IMR-90 (cell line): ENCODE measurements around the gene CNGB1. TPM values are rescaled to one million over a fixed set of nuclear protein-coding genes. Genes with fewer than 3 reads are reported as not detected.

Experiments used
- ATAC-seq: fragments of 200-7000 bp; cut with Tn5 transposase; 2 replicates; pipeline ENCODE4 v1.9.1; 2020; ENCODE audit warnings: low read depth, mild to moderate bottlenecking, moderate library complexity
- BruUV-seq: library from RNA; stranded (reverse); fragments of 400-500 nt; replicated peaks from 2 replicates; lab custom pipeline; 2021; lab: Mats Ljungman, UMichigan
- CTCF ChIA-PET: fragments of 300-600 bp; formaldehyde crosslinking; extraction: SDS; loops from one replicate; lab custom pipeline; 2021; ENCODE audit warnings: antibody characterized with exemption; lab: Yijun Ruan, JAX
- POLR2A ChIA-PET: fragments of 300-600 bp; sonication (Branson Sonifier 250); formaldehyde crosslinking; loops from one replicate; lab custom pipeline; 2022; ENCODE audit warnings: antibody characterized with exemption; ENCODE audit not compliant: unreplicated experiment; lab: Charles Lee
- DNase-seq: peaks from one replicate; pipeline ENCODE4 v3.0.0; 2013
- H2AFZ ChIP-seq: replicated peaks from 2 replicates; pipeline ENCODE3; 2013; ENCODE audit warnings: low read length, mild to moderate bottlenecking; ENCODE audit not compliant: poor library complexity
- H2AK5ac ChIP-seq: 2 replicates; pipeline ENCODE4 v1.6.1; 2013; ENCODE audit warnings: low read depth, low read length, inconsistent platforms
- H2AK9ac ChIP-seq: replicated peaks from 2 replicates; pipeline ENCODE3; 2013; ENCODE audit warnings: mild to moderate bottlenecking, low read depth, low read length, moderate library complexity; ENCODE audit not compliant: poor library complexity
- H2BK120ac ChIP-seq: 2 replicates; pipeline ENCODE4 v1.6.1; 2013; ENCODE audit warnings: low read depth, low read length, inconsistent platforms
- H2BK15ac ChIP-seq: 3 replicates; pipeline ENCODE4 v1.6.1; 2013; ENCODE audit warnings: low read depth, low read length, inconsistent platforms
- H2BK20ac ChIP-seq: 2 replicates; pipeline ENCODE4 v1.6.1; 2013; ENCODE audit warnings: low read depth, mild to moderate bottlenecking, inconsistent platforms, low read length, moderate library complexity
- H2BK5ac ChIP-seq: 2 replicates; pipeline ENCODE4 v1.6.1; 2013; ENCODE audit warnings: mild to moderate bottlenecking, low read depth, low read length, inconsistent platforms; ENCODE audit not compliant: poor library complexity, severe bottlenecking
- H3K14ac ChIP-seq: replicated peaks from 2 replicates; pipeline ENCODE4 v1.6.1; 2013; ENCODE audit warnings: low read depth, low read length, inconsistent platforms
- H3K18ac ChIP-seq: 2 replicates; pipeline ENCODE4 v1.6.1; 2013; ENCODE audit warnings: low read depth, low read length, control low read depth
- H3K23ac ChIP-seq: 2 replicates; pipeline ENCODE4 v1.6.1; 2013; ENCODE audit warnings: low read depth, low read length, inconsistent platforms
- H3K27ac ChIP-seq: 2 replicates; pipeline ENCODE4 v1.5.1; 2013; ENCODE audit warnings: mild to moderate bottlenecking, control low read depth, low read length; ENCODE audit not compliant: insufficient read depth
- H3K27me3 ChIP-seq: 2 replicates; pipeline ENCODE4 v1.6.1; 2013; ENCODE audit warnings: low read length; ENCODE audit not compliant: control insufficient read depth, insufficient read depth
- H3K36me3 ChIP-seq: 2 replicates; pipeline ENCODE4 v1.6.1; 2013; ENCODE audit warnings: low read length, mixed read lengths; ENCODE audit not compliant: control insufficient read depth, insufficient read depth
- H3K4ac ChIP-seq: 2 replicates; pipeline ENCODE4 v1.6.1; 2013; ENCODE audit warnings: low read depth, low read length, inconsistent platforms
- H3K4me1 ChIP-seq: 2 replicates; pipeline ENCODE4 v1.6.1; 2013; ENCODE audit warnings: low read length, mixed read lengths; ENCODE audit not compliant: control insufficient read depth, insufficient read depth
- H3K4me2 ChIP-seq: 2 replicates; pipeline ENCODE4 v1.6.1; 2013; ENCODE audit warnings: low read depth, mild to moderate bottlenecking, control low read depth, low read length, moderate library complexity
- H3K4me3 ChIP-seq: 2 replicates; pipeline ENCODE4 v1.5.1; 2013; ENCODE audit warnings: low read depth, mild to moderate bottlenecking, control low read depth, low read length, moderate library complexity; ENCODE audit not compliant: insufficient read depth
- H3K56ac ChIP-seq: 2 replicates; pipeline ENCODE4 v1.6.1; 2013; ENCODE audit warnings: low read length, inconsistent platforms; ENCODE audit not compliant: insufficient read depth; ENCODE audit errors: extremely low read depth
- H3K79me1 ChIP-seq, 2 experiments: 2 replicates each; pipeline ENCODE4 v1.6.1; 2013; ENCODE audit warnings: low read length in 2 of 2, inconsistent platforms in 1 of 2, low read depth in 1 of 2
- H3K9ac ChIP-seq: 2 replicates; pipeline ENCODE4 v1.6.1; 2013; ENCODE audit warnings: low read depth, low read length, control low read depth
- H3K9me1 ChIP-seq: 2 replicates; pipeline ENCODE4 v1.6.1; 2013; ENCODE audit warnings: low read length, inconsistent platforms; ENCODE audit not compliant: insufficient read depth
- H3K9me3 ChIP-seq: 2 replicates; pipeline ENCODE4 v1.6.1; 2013; ENCODE audit warnings: low read length; ENCODE audit not compliant: control insufficient read depth, insufficient read depth
- H4K20me1 ChIP-seq: 2 replicates; pipeline ENCODE4 v1.6.1; 2013; ENCODE audit warnings: low read length, inconsistent platforms; ENCODE audit not compliant: insufficient read depth
- H4K5ac ChIP-seq: 2 replicates; pipeline ENCODE4 v1.6.1; 2013; ENCODE audit warnings: mild to moderate bottlenecking, low read depth, low read length, control low read depth
- H4K8ac ChIP-seq, 2 experiments: 2 replicates each; pipeline ENCODE4 v1.6.1; 2013; ENCODE audit warnings: low read depth in 2 of 2, low read length in 2 of 2, control low read depth in 1 of 2, inconsistent platforms in 1 of 2
- H4K91ac ChIP-seq: 2 replicates; pipeline ENCODE4 v1.6.1; 2013; ENCODE audit warnings: low read depth, low read length, inconsistent platforms; ENCODE audit not compliant: insufficient read depth
- BHLHE40 ChIP-seq: fragments of 150-350 bp; IDR thresholded peaks from 2 replicates; pipeline ENCODE4 v1.6.1; 2016; ENCODE audit warnings: mild to moderate bottlenecking, low read depth, low read length
- CEBPB ChIP-seq: IDR thresholded peaks from 2 replicates; pipeline ENCODE4 v1.6.1; 2012; ENCODE audit warnings: low read depth, low read length, improper control_type of control experiment
- CHD1 ChIP-seq: IDR thresholded peaks from 2 replicates; pipeline ENCODE4 v1.6.1; 2012; ENCODE audit warnings: low read depth, low read length, improper control_type of control experiment
- CTCF ChIP-seq: conservative IDR thresholded peaks from 2 replicates; pipeline ENCODE4 v1.5.1; 2012; ENCODE audit warnings: mild to moderate bottlenecking, low read depth, low read length, improper control_type of control experiment
- ELK1 ChIP-seq: fragments of 150-350 bp; IDR thresholded peaks from 2 replicates; pipeline ENCODE4 v1.6.1; 2016; ENCODE audit warnings: low read depth, mild to moderate bottlenecking, low read length, moderate library complexity, borderline replicate concordance
- FOS ChIP-seq: fragments of 150-350 bp; IDR thresholded peaks from 2 replicates; pipeline ENCODE4 v1.6.1; 2016; ENCODE audit warnings: low read depth, low read length
- MAFK ChIP-seq: IDR thresholded peaks from 2 replicates; pipeline ENCODE4 v1.6.1; 2012; ENCODE audit warnings: low read depth, low read length, improper control_type of control experiment
- MAZ ChIP-seq: IDR thresholded peaks from 2 replicates; pipeline ENCODE4 v1.6.1; 2012; ENCODE audit warnings: low read depth, mild to moderate bottlenecking, low read length, improper control_type of control experiment, moderate library complexity, borderline replicate concordance
- MXI1 ChIP-seq: IDR thresholded peaks from 2 replicates; pipeline ENCODE4 v1.6.1; 2012; ENCODE audit warnings: low read depth, mild to moderate bottlenecking, low read length, moderate library complexity, borderline replicate concordance
- NFE2L2 ChIP-seq: fragments of 150-350 bp; IDR thresholded peaks from 2 replicates; pipeline ENCODE4 v1.6.1; 2016; ENCODE audit warnings: low read depth, mild to moderate bottlenecking, low read length
- POLR2A ChIP-seq: IDR thresholded peaks from 2 replicates; pipeline ENCODE4 v1.6.1; 2012; ENCODE audit warnings: mild to moderate bottlenecking, low read depth, low read length
- RAD21 ChIP-seq: IDR thresholded peaks from 2 replicates; pipeline ENCODE4 v1.6.1; 2012; ENCODE audit warnings: low read length, improper control_type of control experiment
- RCOR1 ChIP-seq: IDR thresholded peaks from 2 replicates; pipeline ENCODE4 v1.6.1; 2012; ENCODE audit warnings: mild to moderate bottlenecking, low read length, improper control_type of control experiment; ENCODE audit not compliant: insufficient replicate concordance
- RFX5 ChIP-seq: IDR thresholded peaks from 2 replicates; pipeline ENCODE4 v1.8.0; 2012; ENCODE audit warnings: low read depth, mild to moderate bottlenecking, low read length, moderate library complexity
- SMC3 ChIP-seq: fragments of 150-350 bp; IDR thresholded peaks from 2 replicates; pipeline ENCODE4 v1.6.1; 2016; ENCODE audit warnings: low read depth, mild to moderate bottlenecking, antibody characterized with exemption, low read length, moderate library complexity
- USF2 ChIP-seq: fragments of 150-350 bp; IDR thresholded peaks from 2 replicates; pipeline ENCODE4 v1.6.1; 2017; ENCODE audit warnings: mild to moderate bottlenecking, antibody characterized with exemption, low read length, low read depth
- WGBS, 2 experiments: methylation state at CpG; one replicate each; pipeline versions ENCODE4 v1.1.5 to v1.1.7; 2013; ENCODE audit warnings: missing lambda C conversion rate in 2 of 2; ENCODE audit not compliant: insufficient read length in 1 of 2; ENCODE audit errors: extremely low coverage in 2 of 2; 5-methylcytosine and 5-hydroxymethylcytosine counted together
- dilution Hi-C: fragments of 300-500 bp; cut with HindIII; formaldehyde crosslinking; loops from one replicate; pipeline ENCODE4 v1.14.3; 2018; ENCODE audit warnings: low sequenced_read_pairs; ENCODE audit not compliant: unreplicated experiment
- in situ Hi-C: fragments of 300-500 bp; cut with MboI; formaldehyde crosslinking; loops from 3 replicates; pipeline ENCODE4 v1.14.3; 2019; ENCODE audit warnings: low sequenced_read_pairs, inconsistent platforms, mixed read lengths
- intact Hi-C: fragments of 100-400 bp; cut with micrococcal nuclease; formaldehyde crosslinking; loops from 2 replicates; pipeline ENCODE4 v1.10.0; 2022
- polyA plus RNA-seq, 3 experiments: library from polyadenylated mRNA; depleted of rRNA; stranded (reverse); fragments of >200 nt; gene quantifications; 2 replicates each; pipeline ENCODE4 v1.2.3, GENCODE V29; 2012; ENCODE audit warnings: low replicate concordance in 1 of 3
- total RNA-seq: library from RNA; depleted of rRNA; stranded (reverse); fragments of >200 nt; gene quantifications from 2 replicates; pipeline ENCODE4 v1.2.3, GENCODE V29; 2012

The CNGB1 gene
- total and polyA plus RNA-seq, 2 of the 4 experiments (the other 2 are of a cell fraction): not detected

- H3K36me3 ChIP-seq: no peaks in the 10 kb centered on the region
- peaks cover 20% of the 10 kb centered on the region for H3K27me3 ChIP-seq
- dilution Hi-C loops (no loop called here), intact Hi-C loops (no loop called here), in situ Hi-C loops (no loop called here)
- 65% methylated on average over 7 of the region's 8 CpGs; no CpG with 5 or more reads in 1 of the 2 experiments for WGBS, 2 experiments
- H2BK5ac ChIP-seq: no peak overlapping the region
- no peak overlapping the region for H2BK120ac ChIP-seq
- H3K4me1 ChIP-seq: peaks cover 7% of the 10 kb centered on the region; the same call in 1 of the 2 replicates
- no peak overlapping the region for H2AK5ac ChIP-seq
- H3K27ac ChIP-seq: no peak overlapping the region
- POLR2A ChIA-PET: no interaction called here
- H4K8ac ChIP-seq: no peak overlapping the region
- no peaks in the 10 kb centered on the region for H3K9me1 ChIP-seq
- no peak overlapping the region for H4K91ac ChIP-seq
- no peak overlapping the region for H4K5ac ChIP-seq
- CTCF ChIA-PET: no interaction called here
- no peak overlapping the region for H3K14ac ChIP-seq
- H3K4ac ChIP-seq: no peak overlapping the region
- H3K4me2 ChIP-seq: no peak overlapping the region
- no peak overlapping the region for H3K23ac ChIP-seq
- no peak overlapping the region for H2BK15ac ChIP-seq
- H3K18ac ChIP-seq: no peak overlapping the region
- ATAC-seq (no peak), DNase-seq (no peak)
- no peaks in the 10 kb centered on the region for H3K79me1 ChIP-seq
- H3K4me3 ChIP-seq: no peak overlapping the region
- BruUV-seq: no TSS peak
- H2AFZ ChIP-seq: no peak overlapping the region
- no peak overlapping the region for H3K9ac ChIP-seq
- no peak for TF ChIP-seq RCOR1
- no peak for TF ChIP-seq BHLHE40
- TF ChIP-seq FOS: no peak
- no peak for TF ChIP-seq CHD1
- no peak for TF ChIP-seq MAFK
- TF ChIP-seq MAZ: no peak
- TF ChIP-seq RFX5: no peak
- no peak for TF ChIP-seq POLR2A
- no peak for TF ChIP-seq CEBPB
- no peak for TF ChIP-seq ELK1
- TF ChIP-seq SMC3: no peak
- no peak for TF ChIP-seq USF2
- no peak for TF ChIP-seq MXI1
- no peak for TF ChIP-seq NFE2L2
- TF ChIP-seq CTCF: no peak
- TF ChIP-seq RAD21: no peak
- no peaks in the 10 kb centered on the region for H3K9me3 ChIP-seq
- no peak overlapping the region for H2AK9ac ChIP-seq
- H3K56ac ChIP-seq: no peak overlapping the region
- no peaks in the 10 kb centered on the region for H4K20me1 ChIP-seq
- H2BK20ac ChIP-seq: no peak overlapping the region
Measured at GRCh38 chr16:57845115-57845514, 125.8 kb downstream of the CNGB1 start.
